SK-N-SH (cell line): ENCODE data around the gene ECPAS. TPM values are rescaled to one million over a fixed set of nuclear protein-coding genes. Genes with fewer than 3 reads are reported as not detected.
A peak's percentile ranks its signal among the peaks of the same experiment; 100 is the strongest.

Experiments used
- CTCF ChIA-PET: fragments of 300-600, 350-600 bp; formaldehyde crosslinking; extraction: SDS; loops from one replicate; lab custom pipeline; 2021; lab: Yijun Ruan, JAX
- POLR2A ChIA-PET: fragments of 350-600 bp; sonication (Branson Sonifier 250); formaldehyde crosslinking; extraction: SDS; loops from one replicate; lab custom pipeline; 2020; ENCODE audit warnings: antibody characterized with exemption, inconsistent platforms; lab: Yijun Ruan, JAX
- DNase-seq: peaks from one replicate; pipeline ENCODE4 v3.0.0; 2012
- H2AFZ ChIP-seq: fragments of 200-600 bp; sonication (generic); 2 replicates; pipeline ENCODE4 v1.8.1; 2016; ENCODE audit warnings: antibody characterized with exemption, mild to moderate bottlenecking, low read depth
- H3F3A ChIP-seq: fragments of 200-600 bp; sonication (generic); replicated peaks from 2 replicates; pipeline ENCODE3; 2016; ENCODE audit warnings: antibody characterized with exemption, mild to moderate bottlenecking; ENCODE audit not compliant: insufficient read depth
- H3K27ac ChIP-seq, 2 experiments: fragments of 200-500 bp in 1 of 2; fragments of 200-600 bp in 1 of 2; sonication (Bioruptor generic) in 1 of 2; sonication (generic), shearing (Covaris generic) in 1 of 2; 2 replicates each; pipeline versions ENCODE4 v1.5.1 to v1.6.1; 2014 to 2016; ENCODE audit warnings: low read depth in 2 of 2, inconsistent platforms in 1 of 2, low read length in 1 of 2, mild to moderate bottlenecking in 1 of 2, mixed read lengths in 1 of 2
- H3K27me3 ChIP-seq: fragments of 200-600 bp; sonication (generic), shearing (Covaris generic); 2 replicates; pipeline ENCODE4 v1.6.1; 2016; ENCODE audit warnings: mixed run types; ENCODE audit not compliant: insufficient read depth
- H3K36me3 ChIP-seq, 2 experiments: fragments of 200-500 bp in 1 of 2; fragments of 200-600 bp in 1 of 2; sonication (Bioruptor generic) in 1 of 2; sonication (generic) in 1 of 2; replicated peaks in 1 of 2; 2 replicates each; pipeline versions ENCODE3 to v1.5.1; 2014 to 2016; ENCODE audit warnings: low read length in 1 of 2, mild to moderate bottlenecking in 1 of 2; ENCODE audit not compliant: insufficient read depth in 2 of 2, control insufficient read depth in 1 of 2
- H3K4me1 ChIP-seq, 2 experiments: fragments of 200-500 bp in 1 of 2; fragments of 200-600 bp in 1 of 2; sonication (Bioruptor generic) in 1 of 2; sonication (generic), shearing (Covaris generic) in 1 of 2; 2 replicates each; pipeline versions ENCODE4 v1.5.1 to v1.6.1; 2014 to 2016; ENCODE audit warnings: low read depth in 1 of 2, low read length in 1 of 2, mixed run types in 1 of 2; ENCODE audit not compliant: insufficient read depth in 2 of 2, control insufficient read depth in 1 of 2
- H3K4me2 ChIP-seq: fragments of 200-600 bp; sonication (generic), shearing (Covaris generic); 2 replicates; pipeline ENCODE4 v1.6.1; 2017; ENCODE audit warnings: mixed run types
- H3K4me3 ChIP-seq, 2 experiments: fragments of 200-500 bp in 1 of 2; fragments of 200-600 bp in 1 of 2; sonication (Bioruptor generic) in 1 of 2; sonication (generic), shearing (Covaris generic) in 1 of 2; 2 replicates each; pipeline versions ENCODE4 v1.5.1 to v1.8.1; 2014 to 2016; ENCODE audit warnings: low read depth in 2 of 2, inconsistent platforms in 1 of 2, low read length in 1 of 2, mild to moderate bottlenecking in 1 of 2, mixed read lengths in 1 of 2, moderate library complexity in 1 of 2
- H3K79me2 ChIP-seq: fragments of 200-600 bp; sonication (generic); 2 replicates; pipeline ENCODE4 v1.8.1; 2017; ENCODE audit warnings: mild to moderate bottlenecking; ENCODE audit not compliant: insufficient read depth
- H3K9ac ChIP-seq: fragments of 200-600 bp; sonication (generic); 2 replicates; pipeline ENCODE4 v1.6.1; 2017; ENCODE audit warnings: mixed run types
- H3K9me2 ChIP-seq: fragments of 200-600 bp; sonication (generic); 2 replicates; pipeline ENCODE4 v1.6.1; 2017; ENCODE audit warnings: mixed run types
- H3K9me3 ChIP-seq: fragments of 200-600 bp; sonication (generic); 2 replicates; pipeline ENCODE4 v1.6.1; 2017; ENCODE audit warnings: mixed run types, mild to moderate bottlenecking, moderate library complexity
- H4K20me1 ChIP-seq: fragments of 200-600 bp; sonication (generic); 2 replicates; pipeline ENCODE4 v1.6.1; 2017; ENCODE audit warnings: mild to moderate bottlenecking, mixed run types; ENCODE audit not compliant: insufficient read depth
- ELF1 ChIP-seq: IDR thresholded peaks from 2 replicates; pipeline ENCODE4 v1.4.0; 2012
- FOXJ3 ChIP-seq: sonication (generic); formaldehyde crosslinking; IDR thresholded peaks from 2 replicates; pipeline ENCODE4 v1.5.1; 2020; ENCODE audit warnings: mild to moderate bottlenecking, missing genetic modification reagents
- FOXM1 ChIP-seq: IDR thresholded peaks from 2 replicates; pipeline ENCODE4 v1.4.0; 2012; ENCODE audit warnings: low read depth, mild to moderate bottlenecking
- GATA2 ChIP-seq: sonication (generic); formaldehyde crosslinking; IDR thresholded peaks from 2 replicates; pipeline ENCODE4 v1.5.0; 2020; ENCODE audit warnings: mild to moderate bottlenecking, missing genetic modification reagents
- JUND ChIP-seq: IDR thresholded peaks from 2 replicates; pipeline ENCODE4 v1.4.0; 2012
- MXI1 ChIP-seq: IDR thresholded peaks from 2 replicates; pipeline ENCODE4 v1.6.1; 2012; ENCODE audit warnings: mild to moderate bottlenecking, low read depth, low read length, improper control_type of control experiment
- NFIC ChIP-seq: IDR thresholded peaks from 2 replicates; pipeline ENCODE4 v1.4.0; 2012; ENCODE audit warnings: borderline replicate concordance
- NRF1 ChIP-seq: IDR thresholded peaks from 2 replicates; pipeline ENCODE4 v1.6.1; 2012; ENCODE audit warnings: low read depth, mild to moderate bottlenecking, low read length
- RAD21 ChIP-seq: IDR thresholded peaks from 2 replicates; pipeline ENCODE4 v1.6.1; 2012; ENCODE audit warnings: mild to moderate bottlenecking, low read length
- RCOR1 ChIP-seq: fragments of 150-350 bp; IDR thresholded peaks from 2 replicates; pipeline ENCODE4 v1.6.1; 2017; ENCODE audit warnings: antibody characterized with exemption, low read length
- RFX5 ChIP-seq: IDR thresholded peaks from 2 replicates; pipeline ENCODE4 v1.6.1; 2012; ENCODE audit warnings: mild to moderate bottlenecking, improper control_type of control experiment, low read length
- RXRA ChIP-seq: IDR thresholded peaks from 2 replicates; pipeline ENCODE4 v1.4.0; 2012; ENCODE audit warnings: low read depth, mild to moderate bottlenecking, borderline replicate concordance
- TAF1 ChIP-seq: IDR thresholded peaks from 2 replicates; pipeline ENCODE4 v1.6.1; 2012; ENCODE audit warnings: low read depth, mild to moderate bottlenecking, low read length, moderate library complexity, borderline replicate concordance
- TCF12 ChIP-seq: IDR thresholded peaks from 2 replicates; pipeline ENCODE4 v1.4.0; 2012
- WGBS: methylation state at CpG from one replicate; pipeline ENCODE4 v1.1.6; 2017; ENCODE audit warnings: low lambda C conversion rate; 5-methylcytosine and 5-hydroxymethylcytosine counted together
- polyA plus RNA-seq, 3 experiments: library from polyadenylated mRNA; depleted of rRNA; stranded (reverse); fragments of >200 nt; gene quantifications; 2 replicates each; pipeline ENCODE4 v1.2.3, GENCODE V29; 2012
- TF ChIP-seq, protein P1 (sequence below): IDR thresholded peaks from 2 replicates; pipeline ENCODE4 v1.4.0; 2012; ENCODE audit warnings: low read depth, borderline replicate concordance
- TF ChIP-seq, protein P2 (sequence below): IDR thresholded peaks from 2 replicates; pipeline ENCODE4 v1.4.0; 2012; ENCODE audit warnings: low read depth
- TF ChIP-seq, protein P3 (sequence below): fragments of 150-350 bp; IDR thresholded peaks from 2 replicates; pipeline ENCODE4 v1.6.1; 2017; ENCODE audit warnings: antibody characterized with exemption, low read length, low read depth, borderline replicate concordance
- TF ChIP-seq, protein P4 (sequence below): IDR thresholded peaks from 2 replicates; pipeline ENCODE4; 2012
- TF ChIP-seq, protein P5 (sequence below): fragments of 150-350 bp; IDR thresholded peaks from 2 replicates; pipeline ENCODE4 v1.6.1; 2016; ENCODE audit warnings: mild to moderate bottlenecking, low read depth, low read length

Gene ECPAS
- polyA plus RNA-seq, 1 of the 3 experiments (the other 2 are of a cell fraction): 17.9 TPM

DNA sequence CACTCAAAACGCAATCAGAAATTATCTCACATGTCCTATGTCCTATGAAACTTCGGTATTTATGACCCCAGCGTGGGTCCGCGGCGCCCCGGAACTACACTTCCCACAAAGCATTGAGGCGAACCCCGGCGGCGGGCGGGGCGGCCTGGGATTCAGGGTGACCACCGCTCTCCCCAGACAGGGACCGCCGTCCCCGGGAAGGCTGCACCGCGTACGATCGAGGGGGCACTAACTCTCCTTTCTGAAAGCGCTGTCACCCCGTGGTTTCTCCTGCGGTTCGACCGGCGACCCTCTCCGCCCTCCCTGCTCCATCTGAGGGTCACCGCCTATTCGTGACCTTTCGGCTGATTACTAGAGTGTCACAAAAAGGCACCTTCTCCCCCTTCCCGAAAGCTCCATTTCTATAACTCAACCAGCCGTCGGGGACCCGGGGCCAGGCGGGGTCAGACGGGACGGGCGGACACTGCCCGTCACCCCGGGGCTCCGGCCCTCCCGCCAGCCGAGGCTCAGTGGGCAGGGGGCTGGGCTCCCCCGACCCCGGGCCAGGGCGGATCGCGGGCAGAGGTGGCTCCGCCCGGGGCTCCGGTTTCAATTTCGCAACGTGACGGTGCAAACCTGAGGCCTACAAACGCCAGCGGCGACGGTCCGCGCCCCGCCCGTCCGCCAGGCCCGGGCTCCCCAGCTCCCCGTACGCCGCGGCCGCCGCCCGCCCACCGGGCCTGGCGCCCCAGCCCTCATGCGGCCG, 1.3 kb downstream of the ECPAS start:
- Histone ChIP-seq H3K4me1 (peaks cover 5 to 6% of the 10 kb centered on the region in 2 experiments; a peak in 3 of 4 replicates), H3K4me2 (peak overlapping the region; percentile 82), H3F3A (peaks cover 9% of the 10 kb centered on the region), H3K79me2 (peaks cover 52% of the 10 kb centered on the region), H3K9ac (peak overlapping the region; percentile 88), H4K20me1 (peaks cover 41% of the 10 kb centered on the region), H3K4me3 (peak overlapping the region; percentile 79 to 81), H3K27ac (peak overlapping the region; percentile 87 to 93), H3K9me3 (no peaks in the 10 kb centered on the region), H2AFZ (peak overlapping the region; percentile 89), H3K27me3 (no peaks in the 10 kb centered on the region), H3K9me2 (no peaks in the 10 kb centered on the region), H3K36me3 (no peaks in the 10 kb centered on the region)
- 0% methylated on average over 20 of the region's 76 CpGs for WGBS
- POLR2A ChIA-PET: interaction anchor here (0.8 to 1.7 kb wide), 3 partner anchors 8 to 42 kb away, joined by 3 to 7 read pairs (median 3); partner anchors contain the start of gene ZNF483
- CTCF ChIA-PET: interaction anchor here (0.6 to 1.0 kb wide), 2 partner anchors 16 to 23 kb away, joined by 3 read pairs; no protein-coding TSS in a partner anchor
- TF ChIP-seq, protein P1, sequence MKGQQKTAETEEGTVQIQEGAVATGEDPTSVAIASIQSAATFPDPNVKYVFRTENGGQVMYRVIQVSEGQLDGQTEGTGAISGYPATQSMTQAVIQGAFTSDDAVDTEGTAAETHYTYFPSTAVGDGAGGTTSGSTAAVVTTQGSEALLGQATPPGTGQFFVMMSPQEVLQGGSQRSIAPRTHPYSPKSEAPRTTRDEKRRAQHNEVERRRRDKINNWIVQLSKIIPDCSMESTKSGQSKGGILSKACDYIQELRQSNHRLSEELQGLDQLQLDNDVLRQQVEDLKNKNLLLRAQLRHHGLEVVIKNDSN: no peak
- TF ChIP-seq TAF1 (0 out of 2 replicates have a peak, but pooled peaks have one; percentile 29), FOXJ3 (CRISPR knock-in tag) (no peak), NFIC (no peak), NRF1 (no peak), ELF1 (no peak), RCOR1 (no peak), JUND (no peak), MXI1 (peak; percentile 16; the same call in 1 of the 2 replicates)
- TF ChIP-seq, protein P2, sequence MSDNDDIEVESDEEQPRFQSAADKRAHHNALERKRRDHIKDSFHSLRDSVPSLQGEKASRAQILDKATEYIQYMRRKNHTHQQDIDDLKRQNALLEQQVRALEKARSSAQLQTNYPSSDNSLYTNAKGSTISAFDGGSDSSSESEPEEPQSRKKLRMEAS: 0 out of 2 replicates have a peak, but pooled peaks have one; percentile 2
- peak; percentile 83 for DNase-seq

DNA sequence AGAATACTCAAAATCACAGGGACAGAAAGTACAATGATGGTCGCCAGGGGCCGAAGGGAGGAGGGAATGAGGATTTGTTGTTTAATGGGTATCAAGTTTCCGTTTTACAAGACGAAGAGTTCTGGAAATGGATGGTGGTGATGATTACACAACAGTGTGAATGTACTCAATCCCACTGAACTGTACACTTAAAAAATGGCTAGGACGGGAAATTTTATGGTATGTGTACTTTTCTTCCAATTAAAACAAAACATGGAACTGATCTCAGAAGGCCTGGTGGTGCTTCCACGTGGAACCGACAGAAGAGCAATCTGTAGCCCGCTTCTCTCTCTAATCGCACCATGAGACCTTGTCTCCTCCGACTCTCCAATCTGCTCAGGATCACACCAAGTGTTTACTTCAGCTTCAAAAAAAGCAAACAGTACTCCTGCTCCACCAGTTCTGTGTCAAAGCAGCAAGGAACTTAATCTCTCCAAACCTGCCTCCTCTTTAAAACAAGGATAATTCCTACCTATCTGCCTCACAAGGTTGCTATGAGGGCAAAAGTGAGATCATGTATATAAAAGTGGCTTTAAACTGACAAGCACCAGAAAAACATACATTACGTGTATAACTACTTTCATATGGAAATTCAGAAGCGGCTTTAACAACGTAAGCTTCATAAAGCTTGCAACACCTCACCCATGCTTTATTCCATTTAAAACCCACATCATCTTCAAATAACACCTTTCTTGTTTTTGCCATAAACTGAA, 2.1 kb downstream of the ECPAS start:
- Histone ChIP-seq H3K27me3 (no peaks in the 10 kb centered on the region), H3K9ac (peak overlapping the region; percentile 88), H3K4me1 (peaks cover 5 to 6% of the 10 kb centered on the region in 2 experiments; a peak in 3 of 4 replicates), H3K79me2 (peaks cover 60% of the 10 kb centered on the region), H4K20me1 (peaks cover 49% of the 10 kb centered on the region), H3K9me3 (no peaks in the 10 kb centered on the region), H3K4me2 (peak overlapping the region; percentile 82), H2AFZ (no peak overlapping the region), H3K9me2 (no peaks in the 10 kb centered on the region), H3K36me3 (no peaks in the 10 kb centered on the region), H3F3A (peaks cover 9% of the 10 kb centered on the region), H3K27ac (peak overlapping the region in 1 of 2 experiments; percentile 93; a peak in 1 of 4 replicates), H3K4me3 (peak overlapping the region; percentile 79 to 81)
- 74% methylated on average over 13 of the region's 13 CpGs for WGBS
- no peak for DNase-seq
- ChIA-PET CTCF (no interaction called here), POLR2A (interaction anchor here (1.0 kb wide), 1 partner anchor 14 kb away, joined by 3 read pairs; no protein-coding TSS in a partner anchor)
- TF ChIP-seq, protein P2: no peak
- TF ChIP-seq RFX5: no peak
- TF ChIP-seq, protein P3, sequence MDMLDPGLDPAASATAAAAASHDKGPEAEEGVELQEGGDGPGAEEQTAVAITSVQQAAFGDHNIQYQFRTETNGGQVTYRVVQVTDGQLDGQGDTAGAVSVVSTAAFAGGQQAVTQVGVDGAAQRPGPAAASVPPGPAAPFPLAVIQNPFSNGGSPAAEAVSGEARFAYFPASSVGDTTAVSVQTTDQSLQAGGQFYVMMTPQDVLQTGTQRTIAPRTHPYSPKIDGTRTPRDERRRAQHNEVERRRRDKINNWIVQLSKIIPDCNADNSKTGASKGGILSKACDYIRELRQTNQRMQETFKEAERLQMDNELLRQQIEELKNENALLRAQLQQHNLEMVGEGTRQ: no peak
- no peak for TF ChIP-seq GATA2 (CRISPR knock-in tag)
- TF ChIP-seq TCF12: no peak
- TF ChIP-seq NFIC: no peak
- TF ChIP-seq, protein P4, sequence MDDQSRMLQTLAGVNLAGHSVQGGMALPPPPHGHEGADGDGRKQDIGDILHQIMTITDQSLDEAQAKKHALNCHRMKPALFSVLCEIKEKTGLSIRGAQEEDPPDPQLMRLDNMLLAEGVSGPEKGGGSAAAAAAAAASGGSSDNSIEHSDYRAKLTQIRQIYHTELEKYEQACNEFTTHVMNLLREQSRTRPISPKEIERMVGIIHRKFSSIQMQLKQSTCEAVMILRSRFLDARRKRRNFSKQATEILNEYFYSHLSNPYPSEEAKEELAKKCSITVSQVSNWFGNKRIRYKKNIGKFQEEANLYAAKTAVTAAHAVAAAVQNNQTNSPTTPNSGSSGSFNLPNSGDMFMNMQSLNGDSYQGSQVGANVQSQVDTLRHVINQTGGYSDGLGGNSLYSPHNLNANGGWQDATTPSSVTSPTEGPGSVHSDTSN: no peak
- TF ChIP-seq, protein P5, sequence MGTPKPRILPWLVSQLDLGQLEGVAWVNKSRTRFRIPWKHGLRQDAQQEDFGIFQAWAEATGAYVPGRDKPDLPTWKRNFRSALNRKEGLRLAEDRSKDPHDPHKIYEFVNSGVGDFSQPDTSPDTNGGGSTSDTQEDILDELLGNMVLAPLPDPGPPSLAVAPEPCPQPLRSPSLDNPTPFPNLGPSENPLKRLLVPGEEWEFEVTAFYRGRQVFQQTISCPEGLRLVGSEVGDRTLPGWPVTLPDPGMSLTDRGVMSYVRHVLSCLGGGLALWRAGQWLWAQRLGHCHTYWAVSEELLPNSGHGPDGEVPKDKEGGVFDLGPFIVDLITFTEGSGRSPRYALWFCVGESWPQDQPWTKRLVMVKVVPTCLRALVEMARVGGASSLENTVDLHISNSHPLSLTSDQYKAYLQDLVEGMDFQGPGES: no peak
- no peak for TF ChIP-seq RXRA
- TF ChIP-seq RAD21: no peak
- no peak for TF ChIP-seq FOXM1
